Liver (tissue), 9 donors: ENCODE measurements around the gene LRRFIP1. TPM values are rescaled to one million over a fixed set of nuclear protein-coding genes. Genes with fewer than 3 reads are reported as not detected.

ENCODE experiments used
- DNase-seq: peaks from one replicate; pipeline ENCODE4 v3.0.0-alpha.2; 2017; ENCODE audit warnings: low spot score
- H3K27ac ChIP-seq, 2 donors: one replicate each; pipeline ENCODE4 v1.7.0; 2013; ENCODE audit warnings: inconsistent platforms in 2 of 2, low read length in 2 of 2, control low read depth in 1 of 2, low read depth in 1 of 2, mild to moderate bottlenecking in 1 of 2
- H3K27me3 ChIP-seq, 4 donors: one replicate each; pipeline versions ENCODE4 v1.6.1 to v1.7.0; 2013; ENCODE audit warnings: low read length in 3 of 4, inconsistent platforms in 1 of 4, mild to moderate bottlenecking in 1 of 4, moderate library complexity in 1 of 4; ENCODE audit not compliant: control insufficient read depth in 4 of 4, insufficient read depth in 4 of 4
- H3K36me3 ChIP-seq, 4 donors: one replicate each; pipeline versions ENCODE4 v1.6.1 to v1.7.0; 2013; ENCODE audit warnings: low read length in 3 of 4, mild to moderate bottlenecking in 3 of 4, low read depth in 1 of 4, moderate library complexity in 1 of 4; ENCODE audit not compliant: control insufficient read depth in 4 of 4, insufficient read depth in 3 of 4
- H3K4me1 ChIP-seq, 4 donors: one replicate each; pipeline versions ENCODE4 v1.6.1 to v1.7.0; 2013; ENCODE audit warnings: low read length in 3 of 4, mild to moderate bottlenecking in 3 of 4, moderate library complexity in 1 of 4; ENCODE audit not compliant: control insufficient read depth in 4 of 4, insufficient read depth in 4 of 4
- H3K4me3 ChIP-seq, 3 donors: one replicate each; pipeline versions ENCODE4 v1.6.1 to v1.7.0; 2013; ENCODE audit warnings: low read length in 3 of 3, control low read depth in 1 of 3, low read depth in 1 of 3, mild to moderate bottlenecking in 1 of 3
- H3K9ac ChIP-seq, 2 donors: one replicate each; pipeline ENCODE4 v1.7.0; 2013; ENCODE audit warnings: low read length in 2 of 2, mild to moderate bottlenecking in 2 of 2, moderate library complexity in 2 of 2, control low read depth in 1 of 2, low read depth in 1 of 2
- H3K9me3 ChIP-seq, 4 donors: one replicate each; pipeline versions ENCODE4 v1.6.1 to v1.7.0; 2013; ENCODE audit warnings: low read length in 3 of 4; ENCODE audit not compliant: control insufficient read depth in 4 of 4
- CTCF ChIP-seq: fragments of 150-350 bp; IDR thresholded peaks from 2 replicates; pipeline ENCODE4 v1.5.1; 2017; ENCODE audit warnings: improper control_type of control experiment, low read depth, low read length; ENCODE audit not compliant: missing input control
- EGR1 ChIP-seq, 2 donors: IDR thresholded peaks; 2 replicates each; pipeline ENCODE4 v1.6.1; 2016 to 2018; ENCODE audit warnings: antibody characterized with exemption in 2 of 2, low read depth in 2 of 2
- FOXA1 ChIP-seq: IDR thresholded peaks from 2 replicates; pipeline ENCODE4 v1.6.1; 2016; ENCODE audit warnings: antibody characterized with exemption
- FOXA2 ChIP-seq: IDR thresholded peaks from 2 replicates; pipeline ENCODE4 v1.6.1; 2016; ENCODE audit warnings: antibody characterized with exemption
- GABPA ChIP-seq, 2 donors: IDR thresholded peaks in 1 of 2; conservative IDR thresholded peaks in 1 of 2; 2 replicates each; pipeline ENCODE4 v1.6.1; 2016; ENCODE audit warnings: antibody characterized with exemption in 2 of 2, mild to moderate bottlenecking in 1 of 2, moderate library complexity in 1 of 2
- HNF4A ChIP-seq, 2 donors: conservative IDR thresholded peaks; 2 replicates each; pipeline ENCODE4 v1.6.1; 2016; ENCODE audit warnings: antibody characterized with exemption in 2 of 2, mild to moderate bottlenecking in 2 of 2
- HNF4G ChIP-seq: IDR thresholded peaks from 2 replicates; pipeline ENCODE4 v1.6.1; 2016; ENCODE audit warnings: antibody characterized with exemption
- JUND ChIP-seq, 2 donors: IDR thresholded peaks; 2 replicates each; pipeline ENCODE4 v1.6.1; 2016; ENCODE audit warnings: antibody characterized with exemption in 2 of 2
- NR2F2 ChIP-seq: IDR thresholded peaks from 2 replicates; pipeline ENCODE4 v1.6.1; 2016; ENCODE audit warnings: antibody characterized with exemption
- RAD21 ChIP-seq, 2 donors: IDR thresholded peaks; 2 replicates each; pipeline ENCODE4 v1.6.1; 2016; ENCODE audit warnings: antibody characterized with exemption in 2 of 2, mild to moderate bottlenecking in 2 of 2
- REST ChIP-seq: IDR thresholded peaks from 2 replicates; pipeline ENCODE4 v1.6.1; 2016; ENCODE audit warnings: antibody characterized with exemption, mild to moderate bottlenecking
- RXRA ChIP-seq, 2 donors: IDR thresholded peaks; 2 replicates each; pipeline ENCODE4 v1.6.1; 2017 to 2018; ENCODE audit warnings: antibody characterized with exemption in 2 of 2, mild to moderate bottlenecking in 1 of 2
- SP1 ChIP-seq: IDR thresholded peaks from 2 replicates; pipeline ENCODE4 v1.6.1; 2018; ENCODE audit warnings: antibody characterized with exemption, mild to moderate bottlenecking
- TAF1 ChIP-seq: conservative IDR thresholded peaks from 2 replicates; pipeline ENCODE4 v1.6.1; 2016; ENCODE audit warnings: antibody characterized with exemption, mild to moderate bottlenecking
- YY1 ChIP-seq: IDR thresholded peaks from 2 replicates; pipeline ENCODE4 v1.6.1; 2016; ENCODE audit warnings: antibody characterized with exemption, mild to moderate bottlenecking
- ZBTB33 ChIP-seq: IDR thresholded peaks from 2 replicates; pipeline ENCODE4 v1.6.1; 2016; ENCODE audit warnings: antibody characterized with exemption
- WGBS: extraction: QIAGEN DNeasy Blood & Tissue Kit; methylation state at CpG from one replicate; pipeline ENCODE4 v1.1.7; 2013; 5-methylcytosine and 5-hydroxymethylcytosine counted together
- polyA plus RNA-seq, 2 donors: library from polyadenylated mRNA; stranded (reverse) in 1 of 2; unstranded in 1 of 2; fragments of 200-250 nt in 1 of 2; fragments of >200 nt in 1 of 2; fragmentation: Nextera tagmentation in 1 of 2; extraction: Ambion mirVana in 1 of 2; gene quantifications; one replicate each; pipeline versions ENCODE4 v1.2.1 to v1.2.3, GENCODE V29; 2013 to 2015
- total RNA-seq, 2 donors: library from RNA; depleted of rRNA; stranded (reverse); fragments of >200 nt; gene quantifications; one replicate each; pipeline ENCODE4 v1.2.3, GENCODE V29; 2014
- TF ChIP-seq, protein P1 (sequence below): IDR thresholded peaks from 2 replicates; pipeline ENCODE4 v1.6.1; 2016; ENCODE audit warnings: antibody characterized with exemption
- TF ChIP-seq, protein P2 (sequence below): IDR thresholded peaks from 2 replicates; pipeline ENCODE4 v1.6.1; 2016; ENCODE audit warnings: antibody characterized with exemption
- donor health status: healthy.
- donor health status: healthy.
- donor health status: healthy.
- donor health status: healthy.
- donor health status: healthy.

LRRFIP1 gene
- total and polyA plus RNA-seq, 4 donors = 13.3 to 56.1 (median 39.1) TPM

DNA sequence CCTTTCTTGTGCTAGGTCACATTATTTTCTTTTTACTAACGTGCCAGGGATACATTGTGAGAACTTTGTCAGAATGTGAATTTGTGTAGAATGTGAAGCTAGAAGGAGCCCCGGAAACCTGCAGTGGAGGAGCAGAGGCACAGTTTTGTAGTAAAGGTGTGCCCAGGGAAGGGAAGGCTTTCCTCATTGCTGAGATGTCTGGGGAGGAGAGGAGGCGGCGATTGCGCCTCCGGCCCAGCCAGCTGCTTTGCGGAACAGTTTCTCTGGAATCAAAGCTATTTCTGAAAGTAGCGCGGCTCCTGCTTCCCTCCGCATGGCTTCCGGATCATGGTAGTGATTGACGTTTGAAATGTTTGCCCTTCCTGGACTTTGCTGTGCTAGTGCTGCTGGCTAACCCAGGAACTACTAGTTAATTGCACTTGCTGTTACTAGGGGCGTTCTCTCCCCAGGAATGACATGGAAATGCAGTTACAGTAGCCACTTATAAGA is 88.1 kb downstream of the LRRFIP1 start:
- Histone ChIP-seq H3K27me3 (no peaks in the 10 kb centered on the region), H3K4me3 (peak overlapping the region in 2 of 3 donors; percentile 21 to 35), H3K27ac (peak overlapping the region; percentile 36 to 82), H3K9ac (peak overlapping the region; percentile 13 to 26), H3K36me3 (peaks cover 0 to 2% (median 1%) of the 10 kb centered on the region in 4 donors), H3K9me3 (no peaks in the 10 kb centered on the region), H3K4me1 (peaks cover 0 to 22% (median 16%) of the 10 kb centered on the region in 4 donors)
- no peak for TF ChIP-seq EGR1 (IDR thresholded peaks at IDR 0.05; ENCODE audit: low read depth in 2 of 2)
- peak in 1 of 2 donors; percentile 40 for TF ChIP-seq GABPA (IDR thresholded peaks at IDR 0.05 in 1 of 2, conservative IDR thresholded peaks at IDR 0.05 in 1 of 2)
- no peak for TF ChIP-seq TAF1
- TF ChIP-seq YY1 = peak; percentile 58
- TF ChIP-seq, protein P1, sequence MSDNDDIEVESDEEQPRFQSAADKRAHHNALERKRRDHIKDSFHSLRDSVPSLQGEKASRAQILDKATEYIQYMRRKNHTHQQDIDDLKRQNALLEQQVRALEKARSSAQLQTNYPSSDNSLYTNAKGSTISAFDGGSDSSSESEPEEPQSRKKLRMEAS = no peak
- peak; percentile 10 to 48 for TF ChIP-seq RAD21 (IDR thresholded peaks at IDR 0.05)
- no peak for TF ChIP-seq FOXA1
- no peak for TF ChIP-seq FOXA2
- TF ChIP-seq SP1 = peak; percentile 54
- TF ChIP-seq, protein P2, sequence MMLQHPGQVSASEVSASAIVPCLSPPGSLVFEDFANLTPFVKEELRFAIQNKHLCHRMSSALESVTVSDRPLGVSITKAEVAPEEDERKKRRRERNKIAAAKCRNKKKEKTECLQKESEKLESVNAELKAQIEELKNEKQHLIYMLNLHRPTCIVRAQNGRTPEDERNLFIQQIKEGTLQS = no peak
- no peak for TF ChIP-seq REST
- peak; percentile 66 to 75 for TF ChIP-seq HNF4A (conservative IDR thresholded peaks at IDR 0.05)
- no peak for TF ChIP-seq CTCF
- TF ChIP-seq ZBTB33 = no peak
- no peak for TF ChIP-seq NR2F2
- peak in 1 of 2 donors; percentile 30 for TF ChIP-seq RXRA (IDR thresholded peaks at IDR 0.05)
- TF ChIP-seq HNF4G = no peak
- no peak for TF ChIP-seq JUND (IDR thresholded peaks at IDR 0.05)
- no peak for DNase-seq
- WGBS = 15% methylated on average over 13 of the region's 13 CpGs
